ENCODE data around the gene SLC27A3. TPM values are rescaled to one million over a fixed set of nuclear protein-coding genes. Genes with fewer than 3 reads are reported as not detected.
A peak's percentile ranks its signal among the peaks of the same experiment; 100 is the strongest.

The SLC27A3 gene
- total and polyA plus RNA-seq, 9 of the 15 experiments (the other 6 are each of a cell fraction or from before 2014, with no cell fraction given), result 0.57 to 5.2 (median 2.8) TPM

DNA sequence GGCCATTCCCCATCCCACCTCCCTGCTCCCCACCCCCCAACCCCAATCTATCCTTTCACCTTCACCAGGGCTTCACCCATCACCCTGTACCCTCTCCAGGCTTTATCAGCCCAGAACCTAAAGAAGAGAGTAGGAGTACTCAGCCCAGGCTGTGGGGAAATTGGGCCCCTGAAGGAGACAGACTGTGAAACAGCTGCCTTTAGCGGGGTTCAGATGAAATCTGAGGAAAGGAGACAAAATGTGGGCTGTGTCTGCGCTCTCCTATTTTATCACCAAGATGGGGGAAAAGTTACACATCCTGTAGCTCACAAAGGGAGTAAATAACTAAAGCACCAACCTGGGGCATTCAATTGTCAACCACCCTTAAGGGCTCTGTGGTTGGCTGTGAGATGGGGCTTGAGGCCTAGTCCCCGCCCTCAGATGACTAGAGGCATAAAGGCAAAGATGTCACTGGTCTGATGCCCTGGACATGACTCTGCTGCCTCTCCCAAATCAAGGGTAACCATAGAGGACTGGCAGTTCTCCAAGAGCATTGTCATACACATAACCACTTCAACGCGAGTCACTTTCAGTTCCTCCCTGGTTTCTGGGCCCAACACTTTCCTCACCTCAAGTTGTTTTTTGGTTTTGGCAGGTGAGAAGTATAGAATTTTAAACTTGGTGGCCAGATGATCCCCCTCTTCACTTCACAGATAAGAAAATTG, 30.0 kb downstream of the SLC27A3 start (continued):
- TF ChIP-seq HEY1 (CRISPR knock-in tag; IDR thresholded peaks at IDR 0.05; ENCODE audit: borderline replicate concordance), result no peak
- TF ChIP-seq, protein P1, sequence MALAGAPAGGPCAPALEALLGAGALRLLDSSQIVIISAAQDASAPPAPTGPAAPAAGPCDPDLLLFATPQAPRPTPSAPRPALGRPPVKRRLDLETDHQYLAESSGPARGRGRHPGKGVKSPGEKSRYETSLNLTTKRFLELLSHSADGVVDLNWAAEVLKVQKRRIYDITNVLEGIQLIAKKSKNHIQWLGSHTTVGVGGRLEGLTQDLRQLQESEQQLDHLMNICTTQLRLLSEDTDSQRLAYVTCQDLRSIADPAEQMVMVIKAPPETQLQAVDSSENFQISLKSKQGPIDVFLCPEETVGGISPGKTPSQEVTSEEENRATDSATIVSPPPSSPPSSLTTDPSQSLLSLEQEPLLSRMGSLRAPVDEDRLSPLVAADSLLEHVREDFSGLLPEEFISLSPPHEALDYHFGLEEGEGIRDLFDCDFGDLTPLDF (CRISPR knock-in tag; IDR thresholded peaks at IDR 0.05), result no peak
- no peak for TF ChIP-seq NCOA2 (IDR thresholded peaks at IDR 0.05; ENCODE audit: partially characterized antibody in 2 of 2)
- no peak for TF ChIP-seq TEAD1 (CRISPR knock-in tag; IDR thresholded peaks at IDR 0.05)
- no peak for TF ChIP-seq ZNF696 (CRISPR knock-in tag; conservative IDR thresholded peaks at IDR 0.05)
- TF ChIP-seq FOXA3 (CRISPR knock-in tag; conservative IDR thresholded peaks at IDR 0.05 in 1 of 2, IDR thresholded peaks at IDR 0.05 in 1 of 2), result no peak
- TF ChIP-seq, protein P2, sequence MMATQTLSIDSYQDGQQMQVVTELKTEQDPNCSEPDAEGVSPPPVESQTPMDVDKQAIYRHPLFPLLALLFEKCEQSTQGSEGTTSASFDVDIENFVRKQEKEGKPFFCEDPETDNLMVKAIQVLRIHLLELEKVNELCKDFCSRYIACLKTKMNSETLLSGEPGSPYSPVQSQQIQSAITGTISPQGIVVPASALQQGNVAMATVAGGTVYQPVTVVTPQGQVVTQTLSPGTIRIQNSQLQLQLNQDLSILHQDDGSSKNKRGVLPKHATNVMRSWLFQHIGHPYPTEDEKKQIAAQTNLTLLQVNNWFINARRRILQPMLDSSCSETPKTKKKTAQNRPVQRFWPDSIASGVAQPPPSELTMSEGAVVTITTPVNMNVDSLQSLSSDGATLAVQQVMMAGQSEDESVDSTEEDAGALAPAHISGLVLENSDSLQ (IDR thresholded peaks at IDR 0.05), result peak; percentile 53; the same call in 1 of the 2 replicates
- TF ChIP-seq SREBF2 (CRISPR knock-in tag; IDR thresholded peaks at IDR 0.05), result no peak
- no peak for TF ChIP-seq NFE2L1 (tag; IDR thresholded peaks at IDR 0.05; ENCODE audit: borderline replicate concordance, low read depth)
- TF ChIP-seq ZFX (CRISPR knock-in tag; IDR thresholded peaks at IDR 0.05), result no peak
- TF ChIP-seq ZFPM2 (CRISPR knock-in tag; IDR thresholded peaks at IDR 0.05), result no peak
- TF ChIP-seq MAZ (CRISPR knock-in tag; conservative IDR thresholded peaks at IDR 0.05 in 1 of 2, IDR thresholded peaks at IDR 0.05 in 1 of 2), result peak in 1 of 2 experiments; percentile 20; a peak in 1 of 4 replicates
- TF ChIP-seq, protein P3, sequence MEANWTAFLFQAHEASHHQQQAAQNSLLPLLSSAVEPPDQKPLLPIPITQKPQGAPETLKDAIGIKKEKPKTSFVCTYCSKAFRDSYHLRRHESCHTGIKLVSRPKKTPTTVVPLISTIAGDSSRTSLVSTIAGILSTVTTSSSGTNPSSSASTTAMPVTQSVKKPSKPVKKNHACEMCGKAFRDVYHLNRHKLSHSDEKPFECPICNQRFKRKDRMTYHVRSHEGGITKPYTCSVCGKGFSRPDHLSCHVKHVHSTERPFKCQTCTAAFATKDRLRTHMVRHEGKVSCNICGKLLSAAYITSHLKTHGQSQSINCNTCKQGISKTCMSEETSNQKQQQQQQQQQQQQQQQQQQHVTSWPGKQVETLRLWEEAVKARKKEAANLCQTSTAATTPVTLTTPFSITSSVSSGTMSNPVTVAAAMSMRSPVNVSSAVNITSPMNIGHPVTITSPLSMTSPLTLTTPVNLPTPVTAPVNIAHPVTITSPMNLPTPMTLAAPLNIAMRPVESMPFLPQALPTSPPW (CRISPR knock-in tag; IDR thresholded peaks at IDR 0.05), result no peak
- TF ChIP-seq POLR2A (conservative IDR thresholded peaks at IDR 0.05), result no peak
- no peak for TF ChIP-seq C11orf30 (IDR thresholded peaks at IDR 0.05; ENCODE audit: low read depth)
- no peak for TF ChIP-seq ZNF589 (CRISPR knock-in tag; IDR thresholded peaks at IDR 0.05; ENCODE audit: low read depth)
- TF ChIP-seq ETS2 (tag; IDR thresholded peaks at IDR 0.05; ENCODE audit: borderline replicate concordance, poor library complexity, severe bottlenecking), result no peak
- no peak for TF ChIP-seq JUNB (CRISPR knock-in tag; conservative IDR thresholded peaks at IDR 0.05)
- TF ChIP-seq ETV6 (IDR thresholded peaks at IDR 0.05; ENCODE audit: borderline replicate concordance in 1 of 2, low read depth in 2 of 2, low read length in 1 of 2), result no peak
- no peak for TF ChIP-seq ETV6 (CRISPR knock-in tag; IDR thresholded peaks at IDR 0.05; ENCODE audit: borderline replicate concordance)
- TF ChIP-seq HMG20A (CRISPR knock-in tag; conservative IDR thresholded peaks at IDR 0.05), result no peak
- TF ChIP-seq KLF6 (CRISPR knock-in tag; IDR thresholded peaks at IDR 0.05; ENCODE audit: borderline replicate concordance), result no peak
- peak; percentile 51; the same call in 1 of the 2 replicates for TF ChIP-seq NFE2 (IDR thresholded peaks at IDR 0.05; ENCODE audit: low read depth)
- TF ChIP-seq ZNF695 (CRISPR knock-in tag; IDR thresholded peaks at IDR 0.05), result no peak
- no peak for TF ChIP-seq ZNF766 (CRISPR knock-in tag; conservative IDR thresholded peaks at IDR 0.05)
- no peak for TF ChIP-seq POLR2AphosphoS2 (IDR thresholded peaks at IDR 0.05; ENCODE audit: low read length)

Data from K562 (cell line).